HepG2 (cell line): ENCODE data around the gene KRTAP10-5. TPM values are rescaled to one million over a fixed set of nuclear protein-coding genes. Genes with fewer than 3 reads are reported as not detected.

ENCODE experiments used
- AGO2 ChIP-seq: fragments of 200-400 bp; formaldehyde crosslinking; optimal IDR thresholded peaks from 2 replicates; pipeline ENCODE3; 2017; ENCODE audit warnings: mild to moderate bottlenecking, low read depth, low read length, moderate library complexity
- ATF5 ChIP-seq: sonication (generic); formaldehyde crosslinking; IDR thresholded peaks from 2 replicates; pipeline ENCODE4 v1.4.0; 2020; ENCODE audit warnings: mild to moderate bottlenecking, low read depth, missing genetic modification reagents
- BORCS8-MEF2B ChIP-seq: sonication (generic); formaldehyde crosslinking; IDR thresholded peaks from 2 replicates; pipeline ENCODE4 v1.8.0; 2022; ENCODE audit warnings: mild to moderate bottlenecking, missing genetic modification reagents
- PRMT3 ChIP-seq: sonication (generic); formaldehyde crosslinking; IDR thresholded peaks from 2 replicates; pipeline ENCODE4 v1.8.1; 2022; ENCODE audit warnings: low read depth, mild to moderate bottlenecking, moderate library complexity, missing genetic modification reagents, borderline replicate concordance
- SKIL ChIP-seq: sonication (generic); formaldehyde crosslinking; IDR thresholded peaks from 2 replicates; pipeline ENCODE4 v1.8.0; 2022; ENCODE audit warnings: missing genetic modification reagents, mild to moderate bottlenecking, moderate library complexity, borderline replicate concordance
- SMARCC2 ChIP-seq: fragments of 450-650 bp; IDR thresholded peaks from 2 replicates; pipeline ENCODE4 v1.6.1; 2017; ENCODE audit warnings: antibody characterized with exemption, mild to moderate bottlenecking
- YEATS4 ChIP-seq: sonication (generic); formaldehyde crosslinking; IDR thresholded peaks from 2 replicates; pipeline ENCODE4 v1.4.0; 2020; ENCODE audit warnings: missing genetic modification reagents, borderline replicate concordance
- ZFP91 ChIP-seq: sonication (generic); formaldehyde crosslinking; IDR thresholded peaks from 2 replicates; pipeline ENCODE4 v1.9.0; 2022; ENCODE audit warnings: missing genetic modification reagents, mild to moderate bottlenecking, borderline replicate concordance
- ZNF18 ChIP-seq: sonication (generic); formaldehyde crosslinking; IDR thresholded peaks from 2 replicates; pipeline ENCODE4 v1.8.0; 2022; ENCODE audit warnings: mild to moderate bottlenecking, missing genetic modification reagents; ENCODE audit not compliant: insufficient replicate concordance
- ZNF20 ChIP-seq: sonication (generic); formaldehyde crosslinking; IDR thresholded peaks from 2 replicates; pipeline ENCODE4 v1.4.0; 2020; ENCODE audit warnings: mild to moderate bottlenecking, moderate library complexity, missing genetic modification reagents
- ZNF234 ChIP-seq: sonication (generic); formaldehyde crosslinking; conservative IDR thresholded peaks from 2 replicates; pipeline ENCODE4 v1.5.1; 2020; ENCODE audit warnings: mild to moderate bottlenecking, missing genetic modification reagents
- ZNF350 ChIP-seq: sonication (generic); formaldehyde crosslinking; IDR thresholded peaks from 2 replicates; pipeline ENCODE4 v1.4.0; 2020; ENCODE audit warnings: mild to moderate bottlenecking, low read depth, missing genetic modification reagents, borderline replicate concordance
- ZNF614 ChIP-seq: IDR thresholded peaks from 2 replicates; pipeline ENCODE4 v1.6.1; 2018; ENCODE audit warnings: missing biosample characterization, missing genetic modification reagents, inconsistent platforms, borderline replicate concordance
- polyA plus RNA-seq, 8 experiments: library from polyadenylated mRNA; depleted of rRNA in 3 of 8; stranded (reverse) in 7 of 8; unstranded in 1 of 8; fragments of >200 nt; fragmentation: Illumina TruSeq in 4 of 8; extraction: Trizol in 4 of 8; gene quantifications; 2 replicates each; pipeline versions ENCODE4 v1.2.1 to v1.2.3, GENCODE V29; 2011 to 2016; ENCODE audit warnings: low read depth in 4 of 8, missing spikeins in 1 of 8, mixed read lengths in 1 of 8; ENCODE audit not compliant: insufficient read depth in 1 of 8
- total RNA-seq, 5 experiments: library from RNA; depleted of rRNA; stranded (reverse); fragments of >200 nt; fragmentation: Illumina TruSeq; extraction: Trizol; gene quantifications; 2 replicates each; pipeline ENCODE4 v1.2.3, GENCODE V29; 2016; ENCODE audit warnings: low read depth in 1 of 5

Gene KRTAP10-5
- total and polyA plus RNA-seq, 2 of the 13 experiments (the other 11 are each of a cell fraction or from before 2014, with no cell fraction given), result not detected

DNA sequence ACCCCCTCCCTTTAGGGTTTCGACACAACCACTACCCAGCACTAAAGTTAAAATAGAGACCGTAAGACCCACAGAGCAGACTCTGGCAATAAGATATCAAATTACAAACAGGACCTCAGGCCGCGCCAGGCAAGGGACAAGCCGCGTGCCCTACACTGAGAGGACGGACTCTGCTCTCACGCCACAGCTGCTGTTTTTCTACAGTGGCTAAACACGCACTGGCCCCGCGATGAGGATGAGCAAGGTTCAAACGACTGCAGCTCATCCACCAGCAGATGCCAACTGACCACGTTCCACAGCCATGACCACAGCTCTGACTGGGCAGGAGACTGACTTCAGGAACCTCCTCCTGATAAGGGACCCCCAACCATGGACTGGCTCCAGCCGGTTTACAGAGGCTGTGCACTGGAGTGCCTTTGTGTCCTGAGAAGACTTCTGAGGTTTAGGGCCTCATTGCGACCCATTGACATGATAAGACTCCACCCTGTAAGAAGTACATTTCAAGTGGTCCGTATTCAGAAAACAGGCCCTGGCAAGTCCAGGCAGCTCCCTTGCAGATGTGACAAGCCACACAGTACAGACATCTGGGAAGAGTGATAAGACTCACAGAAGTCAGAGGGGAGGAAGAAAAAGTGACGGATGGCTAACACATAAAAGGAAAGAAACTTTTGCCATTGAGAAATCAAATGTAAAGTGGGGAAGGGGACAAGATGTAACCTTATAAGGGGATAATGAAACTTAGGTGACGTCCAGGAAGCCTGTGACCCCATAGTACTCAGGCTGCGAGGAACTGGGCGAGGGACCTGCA, 13.4 kb upstream of the KRTAP10-5 start (continued):
- no peak for TF ChIP-seq ZNF234 (CRISPR knock-in tag)
- TF ChIP-seq YEATS4 (CRISPR knock-in tag), result peak; percentile 76; the same call in 1 of the 2 replicates
- TF ChIP-seq AGO2, result no peak
- TF ChIP-seq SKIL (CRISPR knock-in tag), result peak; percentile 72
- TF ChIP-seq ZNF350, result peak; percentile 54; the same call in 1 of the 2 replicates
- TF ChIP-seq BORCS8-MEF2B (CRISPR knock-in tag), result 0 out of 2 replicates have a peak, but pooled peaks have one; percentile 42
- TF ChIP-seq ATF5 (CRISPR knock-in tag), result no peak
- no peak for TF ChIP-seq ZNF20
- TF ChIP-seq ZNF614 (CRISPR knock-in tag), result peak; percentile 79; the same call in 1 of the 2 replicates
- peak; percentile 37; the same call in 1 of the 2 replicates for TF ChIP-seq ZFP91
- TF ChIP-seq PRMT3, result peak; percentile 56; the same call in 1 of the 2 replicates
- TF ChIP-seq ZNF18 (CRISPR knock-in tag), result peak; percentile 62
- no peak for TF ChIP-seq SMARCC2
